Glutamatergic neuron (in vitro differentiated cells): ENCODE measurements around the gene TTPAL. TPM values are rescaled to one million over a fixed set of nuclear protein-coding genes. Genes with fewer than 3 reads are reported as not detected.

ENCODE experiments used
- DNase-seq: peaks from one replicate; pipeline ENCODE4 v3.0.0; 2022
- H3K27ac Mint-ChIP-seq: one replicate; pipeline ENCODE4 v1.8.0; 2020; ENCODE audit warnings: mild to moderate bottlenecking, mixed read lengths, inconsistent platforms; ENCODE audit not compliant: unreplicated experiment
- H3K27me3 Mint-ChIP-seq: one replicate; pipeline ENCODE4 v1.8.0; 2020; ENCODE audit warnings: mild to moderate bottlenecking, moderate library complexity, mixed read lengths, inconsistent platforms; ENCODE audit not compliant: unreplicated experiment
- H3K36me3 Mint-ChIP-seq: one replicate; pipeline ENCODE4 v1.8.0; 2020; ENCODE audit warnings: mild to moderate bottlenecking, mixed read lengths, inconsistent platforms; ENCODE audit not compliant: unreplicated experiment
- H3K4me1 Mint-ChIP-seq: one replicate; pipeline ENCODE4 v1.8.0; 2020; ENCODE audit warnings: mild to moderate bottlenecking, low read depth, mixed read lengths, inconsistent platforms; ENCODE audit not compliant: unreplicated experiment
- H3K4me3 Mint-ChIP-seq: one replicate; pipeline ENCODE4 v1.8.0; 2020; ENCODE audit warnings: mild to moderate bottlenecking, mixed read lengths, inconsistent platforms; ENCODE audit not compliant: unreplicated experiment
- H3K9me3 Mint-ChIP-seq: one replicate; pipeline ENCODE4 v1.8.0; 2020; ENCODE audit warnings: mild to moderate bottlenecking, moderate library complexity, mixed read lengths, inconsistent platforms; ENCODE audit not compliant: unreplicated experiment
- CTCF ChIP-seq: fragments of 200-600 bp; sonication (generic); IDR thresholded peaks from one replicate; pipeline ENCODE4 v1.5.0; 2021; ENCODE audit not compliant: partially characterized antibody, unreplicated experiment
- total RNA-seq: library from RNA; stranded (reverse); fragmentation: NEBNext Ultra II Directional; extraction: Animal tissue kit (Norgen Biotek cat#: 25700); gene quantifications from one replicate; pipeline ENCODE4 v1.2.1, GENCODE V29; 2021; ENCODE audit not compliant: unreplicated experiment

The TTPAL gene
- total RNA-seq, 1 donor from 2014 or later = 18.9 TPM

- no peak for DNase-seq
- H3K27me3 Mint-ChIP-seq = peaks cover 4% of the 10 kb centered on the region
- no peaks in the 10 kb centered on the region for H3K36me3 Mint-ChIP-seq
- TF ChIP-seq CTCF = no peak
- peak overlapping the region; percentile 91 for H3K4me3 Mint-ChIP-seq
- H3K9me3 Mint-ChIP-seq = no peaks in the 10 kb centered on the region
- H3K4me1 Mint-ChIP-seq = peaks cover 17% of the 10 kb centered on the region
- no peak overlapping the region for H3K27ac Mint-ChIP-seq
These were observed 47.2 kb downstream of the TTPAL start for GRCh38 chr20:44522841-44523240.

GRCh38 chr20:44523746-44524145 lies 48.1 kb downstream of the TTPAL start:
- Mint-ChIP-seq H3K9me3 (peaks cover 2% of the 10 kb centered on the region), H3K4me3 (no peak overlapping the region), H3K27me3 (peaks cover 4% of the 10 kb centered on the region), H3K4me1 (peaks cover 17% of the 10 kb centered on the region), H3K27ac (no peak overlapping the region), H3K36me3 (no peaks in the 10 kb centered on the region)
- no peak for DNase-seq
- no peak for TF ChIP-seq CTCF

GRCh38 chr20:44526129-44526528 lies 50.5 kb downstream of the TTPAL start:
- peaks cover 6% of the 10 kb centered on the region for H3K4me1 Mint-ChIP-seq
- no peaks in the 10 kb centered on the region for H3K36me3 Mint-ChIP-seq
- DNase-seq = no peak
- no peak overlapping the region for H3K4me3 Mint-ChIP-seq
- no peak for TF ChIP-seq CTCF
- H3K27ac Mint-ChIP-seq = no peak overlapping the region
- H3K27me3 Mint-ChIP-seq = peaks cover 2% of the 10 kb centered on the region
- H3K9me3 Mint-ChIP-seq = peaks cover 4% of the 10 kb centered on the region

- no peak for DNase-seq
- H3K4me3 Mint-ChIP-seq = no peak overlapping the region
These were observed 52.1 kb downstream of the TTPAL start for GRCh38 chr20:44527716-44528199.

GRCh38 chr20:44528309-44528708 lies 52.6 kb downstream of the TTPAL start:
- TF ChIP-seq CTCF = no peak
- no peak overlapping the region for H3K27ac Mint-ChIP-seq
- no peak for DNase-seq
- H3K36me3 Mint-ChIP-seq = no peaks in the 10 kb centered on the region
- H3K4me3 Mint-ChIP-seq = no peak overlapping the region
- H3K4me1 Mint-ChIP-seq = peaks cover 3% of the 10 kb centered on the region
- peaks cover 4% of the 10 kb centered on the region for H3K9me3 Mint-ChIP-seq
- peaks cover 2% of the 10 kb centered on the region for H3K27me3 Mint-ChIP-seq

More at GRCh38 chr20:44527716-44528199, 52.1 kb downstream of the TTPAL start:
- H3K27me3 Mint-ChIP-seq = peaks cover 2% of the 10 kb centered on the region
- no peak overlapping the region for H3K27ac Mint-ChIP-seq
- no peak for TF ChIP-seq CTCF
- H3K4me1 Mint-ChIP-seq = peaks cover 3% of the 10 kb centered on the region
- peaks cover 4% of the 10 kb centered on the region for H3K9me3 Mint-ChIP-seq
- H3K36me3 Mint-ChIP-seq = no peaks in the 10 kb centered on the region
